ENCODE results near the gene GTSF1L.

GRCh38 chr20:43731469-43731868 is 4.7 kb upstream of the GTSF1L start:
- TF ChIP-seq RAD21 (conservative IDR thresholded peaks at IDR 0.05 in 1 of 2, IDR thresholded peaks at IDR 0.05 in 1 of 2) (no peak), CTCF (IDR thresholded peaks at IDR 0.05) (no peak), RFX5 (IDR thresholded peaks at IDR 0.05) (no peak), USF2 (IDR thresholded peaks at IDR 0.05) (no peak), POLR2A (IDR thresholded peaks at IDR 0.05; ENCODE audit: low read length) (no peak), EP300 (IDR thresholded peaks at IDR 0.05) (no peak), POLR2AphosphoS2 (conservative IDR thresholded peaks at IDR 0.05; ENCODE audit: low read length) (no peak), RARB (CRISPR knock-in tag; IDR thresholded peaks at IDR 0.05) (no peak), MAFK (IDR thresholded peaks at IDR 0.05; ENCODE audit: partially characterized antibody) (peak; percentile 99), HOXB13 (CRISPR knock-in tag; IDR thresholded peaks at IDR 0.05; ENCODE audit: low read depth) (no peak), RCOR1 (IDR thresholded peaks at IDR 0.05; ENCODE audit: low read depth, low read length) (no peak), MAX (IDR thresholded peaks at IDR 0.05) (no peak), REST (IDR thresholded peaks at IDR 0.05) (no peak)

Data from A549 (cell line).